GM23248 (cell line): ENCODE measurements around the gene ENOSF1.

Source experiments
- EZH2 ChIP-seq: fragments of 200-600 bp; sonication (generic); IDR thresholded peaks from 2 replicates; pipeline ENCODE4 v1.6.1; 2018; ENCODE audit warnings: antibody characterized with exemption, mild to moderate bottlenecking; ENCODE audit not compliant: insufficient read depth, poor library complexity, severe bottlenecking
- EZH2phosphoT487 ChIP-seq: fragments of 200-600 bp; sonication (generic); IDR thresholded peaks from 2 replicates; pipeline ENCODE4 v1.6.1; 2018; ENCODE audit warnings: antibody characterized with exemption, moderate library complexity, mild to moderate bottlenecking, low read depth; ENCODE audit not compliant: insufficient read depth

GRCh38 chr18:693466-694187, 18.8 kb downstream of the ENOSF1 start:
- no peak for TF ChIP-seq EZH2
- no peak for TF ChIP-seq EZH2phosphoT487
